HG03175 (cell line): ENCODE results near the gene KCTD10.
"Not testable (repeated sequence)": the region's sequence is repeated elsewhere in the genome, so short reads cannot be mapped to it uniquely, and the experiment has no call there.

Experiments
- ATAC-seq: cut with Tn5 transposase; IDR thresholded peaks from one replicate; pipeline ENCODE4 v1.9.1; 2021; ENCODE audit warnings: mild to moderate bottlenecking, moderate library complexity; ENCODE audit not compliant: unreplicated experiment

Gene KCTD10

GRCh38 chr12:109450980-109451379, 26.1 kb downstream of the KCTD10 start:
- no peak for ATAC-seq

- ATAC-seq: no peak
These were observed 27.1 kb downstream of the KCTD10 start for GRCh38 chr12:109449845-109450532.

- ATAC-seq: no peak
These were observed 28.3 kb downstream of the KCTD10 start for GRCh38 chr12:109448707-109449390.

- no peak for ATAC-seq
These were observed 28.8 kb downstream of the KCTD10 start for GRCh38 chr12:109448272-109448671.

- no peak for ATAC-seq
These were observed 29.6 kb downstream of the KCTD10 start for GRCh38 chr12:109447482-109447881.

- no peak for ATAC-seq
These were observed 30.2 kb downstream of the KCTD10 start for GRCh38 chr12:109446869-109447268.

GRCh38 chr12:109445191-109445609, 31.9 kb downstream of the KCTD10 start:
- no peak for ATAC-seq

DNA sequence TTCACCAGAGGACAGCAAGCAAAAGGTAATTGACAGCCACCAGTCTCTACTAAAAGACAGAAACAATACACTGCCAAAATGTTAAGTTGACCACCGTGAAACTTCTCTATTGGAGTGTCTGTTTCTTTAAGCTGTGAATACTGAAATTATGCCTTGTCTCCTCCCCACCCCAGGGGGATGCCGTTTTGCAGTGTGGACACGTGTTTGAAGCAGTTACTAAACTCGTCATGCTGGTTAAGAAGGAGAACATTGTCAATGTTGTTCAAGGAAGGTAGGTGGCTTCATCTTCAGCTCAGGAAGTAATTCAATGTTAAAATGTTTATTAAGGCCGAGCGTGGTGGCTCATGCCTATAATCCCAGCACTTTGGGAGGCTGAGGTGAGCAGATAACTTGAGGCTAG, 32.8 kb downstream of the KCTD10 start:
- no peak for ATAC-seq

GRCh38 chr12:109443794-109444193, 33.3 kb downstream of the KCTD10 start:
- ATAC-seq: no peak

DNA sequence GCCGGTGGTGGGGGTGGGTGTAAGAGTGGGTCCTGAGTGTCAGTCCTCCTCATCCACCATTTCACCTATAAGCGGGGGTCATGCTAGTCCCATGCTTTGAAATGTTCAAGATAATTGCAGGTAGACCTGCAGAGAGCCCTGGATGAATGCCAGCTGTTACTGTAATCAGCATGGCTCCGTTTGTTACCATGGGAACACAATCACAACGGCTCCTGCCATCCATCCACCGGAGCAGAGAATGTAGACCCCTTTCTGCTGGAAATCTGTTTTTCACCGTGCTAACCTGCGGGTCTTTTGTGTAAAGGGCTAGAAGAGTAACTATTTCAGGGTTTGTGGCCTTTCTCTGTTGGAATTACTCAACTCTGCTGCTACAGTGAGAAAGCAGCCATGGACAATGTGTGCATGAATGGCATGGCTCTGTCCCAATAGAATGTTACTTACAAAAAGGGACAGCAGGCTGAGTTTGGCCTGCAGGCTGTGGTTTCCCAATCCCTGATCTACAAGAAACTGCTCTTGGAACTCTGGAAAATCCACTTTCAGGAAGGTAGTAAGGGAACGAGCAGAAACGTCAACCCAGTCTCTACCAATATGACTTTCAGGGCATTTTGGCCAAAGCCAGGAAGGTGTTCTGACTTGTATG, 36.1 kb downstream of the KCTD10 start:
- ATAC-seq: no peak

- not testable (repeated sequence) for ATAC-seq
These were observed 37.1 kb downstream of the KCTD10 start for GRCh38 chr12:109439951-109440350.

DNA sequence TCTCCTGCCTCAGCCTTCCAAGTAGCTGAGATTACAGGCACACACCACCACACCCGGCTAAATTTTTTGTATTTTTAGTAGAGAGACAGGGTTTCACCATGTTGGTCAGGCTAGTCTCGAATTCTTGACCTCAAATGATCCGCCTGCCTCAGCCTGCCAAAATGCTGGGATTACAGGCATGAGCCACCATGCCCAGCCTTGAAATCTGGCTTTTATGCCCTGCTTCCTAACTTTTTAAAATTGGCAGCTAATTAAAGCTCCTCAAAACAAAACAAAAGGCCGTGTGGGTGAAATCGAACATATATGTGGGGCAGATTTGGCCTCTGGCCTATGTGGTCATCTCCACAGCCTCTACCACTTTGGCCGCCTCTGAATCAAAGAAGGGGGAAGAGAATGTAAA, 37.9 kb downstream of the KCTD10 start:
- no peak for ATAC-seq

DNA sequence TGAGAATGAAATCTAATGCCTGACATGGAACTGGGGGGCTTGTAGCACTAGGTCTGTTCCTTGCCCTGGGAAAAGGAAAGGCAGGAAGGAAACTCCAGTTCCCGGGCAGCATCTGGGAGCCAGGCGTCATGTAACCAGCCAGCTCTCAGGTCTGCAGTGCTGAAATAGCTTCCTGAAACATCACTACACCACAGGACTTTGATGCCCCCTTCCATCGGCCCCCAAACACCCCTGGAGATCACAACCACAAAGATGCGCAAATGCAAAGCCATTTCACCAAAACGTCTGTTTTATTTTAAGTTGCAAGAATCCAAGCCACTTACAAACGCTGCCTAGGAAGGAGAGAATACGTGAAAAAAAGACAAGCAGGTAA, 40.9 kb downstream of the KCTD10 start:
- no peak for ATAC-seq

DNA sequence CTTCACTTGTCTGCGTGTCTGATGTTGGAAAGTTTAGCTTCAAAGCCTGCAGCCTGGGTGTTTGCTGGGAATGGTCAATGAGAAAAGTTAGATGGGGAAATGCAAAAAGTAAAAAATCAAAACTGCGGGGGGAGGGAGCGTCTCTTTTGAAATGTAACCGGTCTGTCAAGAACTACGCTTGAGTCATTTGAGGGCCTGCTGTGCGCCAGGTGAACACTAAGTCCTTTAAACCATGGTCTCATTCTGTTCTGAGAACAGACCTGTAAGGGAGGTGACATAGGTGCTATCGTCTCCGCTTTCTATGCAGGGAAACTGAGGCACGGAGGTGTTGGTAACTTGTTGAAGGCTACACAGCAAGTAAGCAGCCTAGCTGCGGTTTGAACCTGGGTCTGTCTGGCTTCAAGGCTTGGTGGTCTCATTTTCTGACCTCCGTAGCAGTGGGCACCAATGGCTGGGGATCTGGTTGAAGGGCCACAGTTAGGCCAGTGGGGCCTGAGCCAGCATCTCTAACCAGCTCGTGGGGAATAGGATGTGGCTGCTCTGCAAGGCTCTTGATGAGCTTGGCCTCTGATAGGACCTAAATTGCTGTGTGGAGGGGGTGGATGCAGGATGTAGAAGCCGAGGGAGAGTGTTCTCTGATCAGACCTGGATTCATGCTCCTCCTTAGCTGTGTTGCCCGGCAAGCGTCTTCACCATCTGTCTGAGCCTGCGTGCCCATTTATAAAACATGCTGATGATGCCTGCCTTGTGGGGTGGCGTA, 41.5 kb downstream of the KCTD10 start:
- ATAC-seq: no peak

DNA sequence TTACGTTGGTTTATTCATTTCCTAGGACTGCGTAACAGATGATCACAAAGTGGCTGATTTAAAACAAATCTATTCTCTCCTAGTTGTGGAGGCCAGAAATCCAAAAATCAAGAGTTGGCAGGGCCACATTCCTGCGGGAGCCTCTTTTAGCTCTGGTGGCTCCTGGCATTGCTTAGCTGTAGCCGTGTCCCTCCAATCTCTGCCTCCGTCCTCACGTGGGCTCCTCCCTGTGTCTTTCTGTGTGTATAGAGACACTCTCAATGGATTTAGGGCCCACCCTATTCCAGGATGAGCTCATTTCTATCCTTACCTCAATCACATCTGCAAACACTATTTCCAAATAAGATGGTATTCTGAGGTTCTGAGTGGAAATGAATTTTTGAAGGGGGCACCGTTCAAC, 42.5 kb downstream of the KCTD10 start:
- no peak for ATAC-seq

DNA sequence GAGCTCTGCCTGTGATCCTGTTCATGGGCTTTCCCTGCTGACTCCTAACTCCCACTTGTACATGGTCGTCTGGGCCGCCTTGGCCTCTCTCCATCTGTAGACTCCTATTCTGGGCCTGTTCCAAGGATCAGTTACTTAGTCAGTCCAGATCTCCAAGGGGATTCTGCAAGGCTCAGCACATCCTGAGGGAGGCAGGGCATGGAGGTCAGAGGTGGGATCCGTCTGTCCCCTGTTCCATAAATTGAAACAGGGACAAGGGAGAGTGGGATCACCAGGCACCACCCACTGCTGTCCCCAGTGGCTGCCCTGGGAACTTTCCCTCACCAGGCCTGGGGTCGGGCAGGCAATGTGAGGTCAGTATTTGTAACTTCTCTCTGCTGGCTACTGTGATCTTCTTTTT, 43.5 kb downstream of the KCTD10 start:
- no peak for ATAC-seq

DNA sequence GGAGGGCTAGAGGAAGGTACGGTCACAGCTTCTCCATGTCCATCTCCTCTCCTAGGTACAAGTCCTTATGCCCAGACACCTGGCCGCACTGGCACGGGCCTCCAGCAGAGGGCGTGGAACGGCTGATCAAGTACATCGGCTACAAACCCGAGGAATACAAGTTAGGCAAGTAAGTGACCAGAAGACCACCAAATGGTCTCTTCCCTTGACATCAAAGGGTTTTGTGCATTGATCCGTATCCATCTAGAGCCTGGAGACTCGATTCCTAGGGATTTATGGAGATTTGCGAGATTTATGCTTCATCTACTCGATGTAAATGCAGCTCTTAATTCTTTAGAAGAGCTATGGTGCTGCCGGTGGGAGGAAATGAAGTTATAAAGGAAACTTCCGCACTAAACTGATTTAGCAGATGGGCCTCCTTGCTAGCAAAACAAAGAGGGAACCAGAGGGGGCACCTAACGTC, 44.2 kb downstream of the KCTD10 start:
- no peak for ATAC-seq

- ATAC-seq: no peak
These were observed 44.7 kb downstream of the KCTD10 start for GRCh38 chr12:109432431-109432830.

- ATAC-seq: no peak
These were observed 46.9 kb downstream of the KCTD10 start for GRCh38 chr12:109430244-109430643.

GRCh38 chr12:109428804-109429203, 48.3 kb downstream of the KCTD10 start:
- not testable (repeated sequence) for ATAC-seq

DNA sequence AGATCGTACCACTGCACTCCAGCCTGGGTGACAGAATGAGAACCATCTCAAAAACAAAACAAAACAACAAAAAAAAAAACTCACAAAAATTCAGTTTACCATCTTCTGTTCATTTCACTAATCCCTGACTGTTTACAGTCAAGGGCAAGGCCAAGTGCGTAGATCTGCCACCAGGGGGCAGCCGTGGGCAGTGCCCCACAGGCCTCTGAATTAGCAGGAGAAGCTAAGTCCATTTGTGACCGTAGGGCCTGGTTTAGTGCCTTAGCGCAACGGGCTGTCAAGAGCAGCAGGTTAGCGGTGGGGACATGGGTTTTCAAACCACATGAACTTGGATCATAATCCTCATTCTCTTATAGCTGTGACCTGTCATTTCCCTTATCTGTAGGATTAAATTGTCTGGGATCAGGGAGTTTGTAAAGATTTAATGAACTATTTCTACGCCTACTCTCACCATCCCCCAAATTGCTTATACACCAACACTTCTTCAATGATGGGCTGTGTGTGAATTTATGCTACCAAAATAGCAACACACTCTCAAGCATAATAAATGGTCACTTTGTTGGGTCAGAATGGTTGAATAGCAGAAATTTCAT, 49.0 kb downstream of the KCTD10 start:
- ATAC-seq: no peak
